CD14-positive monocyte (primary cell): Measurements from ENCODE around the gene HADH. TPM values are rescaled to one million over a fixed set of nuclear protein-coding genes. Genes with fewer than 3 reads are reported as not detected.

ENCODE experiments used
- DNase-seq, 3 donors: peaks; one replicate each; pipeline ENCODE4 v3.0.0-alpha.2; 2011 to 2022
- H2AFZ ChIP-seq: 2 replicates; pipeline ENCODE4 v1.6.0; 2012; ENCODE audit warnings: mild to moderate bottlenecking, low read depth, low read length, inconsistent platforms; ENCODE audit not compliant: insufficient read depth, poor library complexity, severe bottlenecking
- H3K27ac ChIP-seq, 2 donors: 1 replicate in 1 of 2; 2 replicates in 1 of 2; pipeline ENCODE4 v1.5.1; 2012 to 2013; ENCODE audit warnings: low read length in 2 of 2, control low read depth in 1 of 2, inconsistent platforms in 1 of 2, low read depth in 1 of 2, mild to moderate bottlenecking in 1 of 2
- H3K27me3 ChIP-seq, 2 donors: one replicate each; pipeline versions ENCODE4 v1.6.0 to v1.6.1; 2011 to 2013; ENCODE audit warnings: low read length in 2 of 2; ENCODE audit not compliant: control insufficient read depth in 2 of 2, insufficient read depth in 2 of 2
- H3K36me3 ChIP-seq, 2 donors: replicated peaks in 1 of 2; 1 replicate in 1 of 2; 2 replicates in 1 of 2; pipeline versions ENCODE4 v1.5.1 to v1.6.1; 2012 to 2013; ENCODE audit warnings: low read length in 2 of 2, control low read depth in 1 of 2, inconsistent platforms in 1 of 2, mild to moderate bottlenecking in 1 of 2; ENCODE audit not compliant: insufficient read depth in 2 of 2, control insufficient read depth in 1 of 2
- H3K4me1 ChIP-seq, 2 donors: 1 replicate in 1 of 2; 2 replicates in 1 of 2; pipeline versions ENCODE4 v1.5.1 to v1.6.1; 2012 to 2013; ENCODE audit warnings: low read length in 2 of 2, control low read depth in 1 of 2, inconsistent platforms in 1 of 2, mild to moderate bottlenecking in 1 of 2, moderate library complexity in 1 of 2; ENCODE audit not compliant: insufficient read depth in 2 of 2, control insufficient read depth in 1 of 2
- H3K4me2 ChIP-seq: replicated peaks from 2 replicates; pipeline ENCODE3; 2012; ENCODE audit warnings: low read length, moderate library complexity, mild to moderate bottlenecking; ENCODE audit not compliant: poor library complexity, severe bottlenecking; ENCODE audit errors: extremely low read depth
- H3K4me3 ChIP-seq, 3 experiments: fragments of 200-600 bp in 1 of 3; sonication (generic) in 1 of 3; replicated peaks in 1 of 3; 1 replicate in 2 of 3; 2 replicates in 1 of 3; pipeline ENCODE4 v1.5.1; 2011 to 2013; ENCODE audit warnings: low read length in 3 of 3, mild to moderate bottlenecking in 3 of 3, control low read depth in 2 of 3, low read depth in 2 of 3, inconsistent platforms in 1 of 3, moderate library complexity in 1 of 3
- H3K79me2 ChIP-seq: 2 replicates; pipeline ENCODE4 v1.6.0; 2012; ENCODE audit warnings: mild to moderate bottlenecking, control low read depth, inconsistent platforms, low read length, moderate library complexity; ENCODE audit not compliant: insufficient read depth
- H3K9ac ChIP-seq: 2 replicates; pipeline ENCODE4 v1.6.0; 2017; ENCODE audit warnings: low read length, mild to moderate bottlenecking; ENCODE audit not compliant: insufficient read depth, poor library complexity, severe bottlenecking
- H3K9me3 ChIP-seq, 2 donors: replicated peaks in 1 of 2; 1 replicate in 1 of 2; 2 replicates in 1 of 2; pipeline versions ENCODE4 v1.5.1 to v1.6.1; 2012 to 2013; ENCODE audit warnings: low read length in 2 of 2, control low read depth in 1 of 2; ENCODE audit not compliant: control insufficient read depth in 1 of 2, insufficient read depth in 1 of 2
- H4K20me1 ChIP-seq: 2 replicates; pipeline ENCODE4 v1.6.0; 2012; ENCODE audit warnings: mild to moderate bottlenecking, low read length, control low read depth, moderate library complexity; ENCODE audit not compliant: insufficient read depth
- H3K27ac Mint-ChIP-seq, 7 donors: one replicate each; pipeline ENCODE4 v1.8.0; 2020; ENCODE audit warnings: mild to moderate bottlenecking in 7 of 7, mixed read lengths in 7 of 7, moderate library complexity in 6 of 7, inconsistent platforms in 2 of 7
- H3K27me3 Mint-ChIP-seq, 3 donors: one replicate each; pipeline ENCODE4 v1.8.0; 2021 to 2022; ENCODE audit warnings: low read depth in 3 of 3, mild to moderate bottlenecking in 3 of 3, mixed read lengths in 3 of 3, moderate library complexity in 3 of 3, inconsistent platforms in 1 of 3
- H3K36me3 Mint-ChIP-seq, 2 donors: one replicate each; pipeline ENCODE4 v1.8.0; 2020; ENCODE audit warnings: mixed read lengths in 2 of 2, inconsistent platforms in 1 of 2, mild to moderate bottlenecking in 1 of 2
- H3K4me1 Mint-ChIP-seq: one replicate; pipeline ENCODE4 v1.8.0; 2020; ENCODE audit warnings: mild to moderate bottlenecking, mixed read lengths
- H3K4me3 Mint-ChIP-seq, 2 donors: one replicate each; pipeline ENCODE4 v1.8.0; 2020; ENCODE audit warnings: mild to moderate bottlenecking in 2 of 2, mixed read lengths in 2 of 2, moderate library complexity in 1 of 2
- H3K9me3 Mint-ChIP-seq, 7 donors: one replicate each; pipeline ENCODE4 v1.8.0; 2020 to 2022; ENCODE audit warnings: mixed read lengths in 7 of 7, mild to moderate bottlenecking in 6 of 7, moderate library complexity in 6 of 7, inconsistent platforms in 2 of 7
- CTCF ChIP-seq: fragments of 200-600 bp; IDR thresholded peaks from one replicate; pipeline ENCODE4 v1.8.0; 2022; ENCODE audit warnings: antibody characterized with exemption, mild to moderate bottlenecking
- WGBS: methylation state at CpG from one replicate; pipeline ENCODE4 v1.1.5; 2013; ENCODE audit warnings: missing lambda C conversion rate; ENCODE audit not compliant: insufficient coverage; 5-methylcytosine and 5-hydroxymethylcytosine counted together
- intact Hi-C, 2 donors: fragments of 100-400 bp; cut with micrococcal nuclease; formaldehyde crosslinking; loops; one replicate each; pipeline versions ENCODE4 v1.15.0 to v1.15.1; 2023
- polyA plus RNA-seq, 3 donors: library from polyadenylated mRNA; depleted of rRNA in 1 of 3; unstranded in 2 of 3; stranded (reverse) in 1 of 3; fragments of 300-500 nt in 2 of 3; fragments of >200 nt in 1 of 3; fragmentation: Illumina TruSeq in 2 of 3; gene quantifications; 1 replicate in 2 of 3; 2 replicates in 1 of 3; pipeline ENCODE4 v1.2.3, GENCODE V29; 2012 to 2021

The HADH gene
- polyA plus RNA-seq, 3 donors = 8.4 to 19.4 (median 19.4) TPM

GRCh38 chr4:108030332-108030731, 40.6 kb downstream of the HADH start:
- H3K27ac ChIP-seq = no peak overlapping the region
- Mint-ChIP-seq H3K36me3 (peaks cover 51 to 53% of the 10 kb centered on the region in 2 donors), H3K4me3 (no peak overlapping the region), H3K4me1 (no peaks in the 10 kb centered on the region), H3K27me3 (no peaks in the 10 kb centered on the region), H3K27ac (peak overlapping the region in 3 of 7 donors; percentile 12 to 30 (median 21)), H3K9me3 (no peaks in the 10 kb centered on the region)
- no CpG with 5 or more reads among the region's 2 CpGs for WGBS
- peaks cover 11 to 56% of the 10 kb centered on the region in 2 donors for H3K36me3 ChIP-seq
- H3K4me2 ChIP-seq = no peak overlapping the region
- H3K27me3 ChIP-seq = no peaks in the 10 kb centered on the region
- no peak overlapping the region for H2AFZ ChIP-seq
- H3K9ac ChIP-seq = no peak overlapping the region
- intact Hi-C loops = no loop called here
- no peak overlapping the region for H3K4me3 ChIP-seq
- no peaks in the 10 kb centered on the region for H3K4me1 ChIP-seq
- no peak for DNase-seq
- H4K20me1 ChIP-seq = no peaks in the 10 kb centered on the region
- H3K79me2 ChIP-seq = no peaks in the 10 kb centered on the region
- TF ChIP-seq CTCF = no peak
- H3K9me3 ChIP-seq = no peaks in the 10 kb centered on the region

GRCh38 chr4:108031427-108032083, 41.9 kb downstream of the HADH start:
- Histone ChIP-seq H2AFZ (no peak overlapping the region), H3K9me3 (no peaks in the 10 kb centered on the region), H4K20me1 (no peaks in the 10 kb centered on the region), H3K9ac (no peak overlapping the region), H3K36me3 (peaks cover 13 to 63% of the 10 kb centered on the region in 2 donors), H3K4me1 (no peaks in the 10 kb centered on the region), H3K27ac (no peak overlapping the region), H3K4me3 (no peak overlapping the region), H3K27me3 (no peaks in the 10 kb centered on the region), H3K4me2 (no peak overlapping the region), H3K79me2 (no peaks in the 10 kb centered on the region)
- Mint-ChIP-seq H3K4me1 (no peaks in the 10 kb centered on the region), H3K36me3 (peaks cover 46 to 51% of the 10 kb centered on the region in 2 donors), H3K27me3 (no peaks in the 10 kb centered on the region), H3K27ac (peak overlapping the region in 1 of 7 donors; percentile 40), H3K4me3 (no peak overlapping the region), H3K9me3 (no peaks in the 10 kb centered on the region)
- intact Hi-C loops = no loop called here
- TF ChIP-seq CTCF = no peak
- no peak for DNase-seq
- WGBS = no CpG with 5 or more reads among the region's 4 CpGs
